Upper lobe of left lung (tissue), 6 donors: ENCODE measurements around the gene CRYBG1. TPM values are rescaled to one million over a fixed set of nuclear protein-coding genes. Genes with fewer than 3 reads are reported as not detected.

Source experiments
- ATAC-seq, 2 donors: fragments of 200-7000 bp; cut with Tn5 transposase; one replicate each; pipeline ENCODE4 v1.9.1; 2022; ENCODE audit warnings: mild to moderate bottlenecking in 2 of 2, moderate library complexity in 2 of 2; ENCODE audit not compliant: low FRiP score in 2 of 2
- DNase-seq, 2 donors: peaks; one replicate each; pipeline ENCODE4 v3.0.0-alpha.2; 2019 to 2020
- H3K27ac ChIP-seq, 4 donors: fragments of 200-600 bp; sonication (generic); one replicate each; pipeline ENCODE4 v1.5.1; 2016 to 2019
- H3K27me3 ChIP-seq, 4 donors: fragments of 200-600 bp; sonication (generic); one replicate each; pipeline ENCODE4 v1.5.1; 2017 to 2019
- H3K36me3 ChIP-seq, 4 donors: fragments of 200-600 bp; sonication (generic); one replicate each; pipeline ENCODE4 v1.5.1; 2016 to 2019
- H3K4me1 ChIP-seq, 4 donors: fragments of 200-600 bp; sonication (generic); one replicate each; pipeline ENCODE4 v1.5.1; 2018 to 2019
- H3K4me3 ChIP-seq, 4 donors: fragments of 200-600 bp; sonication (generic); one replicate each; pipeline ENCODE4 v1.5.1; 2017 to 2019; ENCODE audit warnings: mild to moderate bottlenecking in 2 of 4, moderate library complexity in 1 of 4
- H3K9me3 ChIP-seq, 4 donors: fragments of 200-600 bp; sonication (generic); one replicate each; pipeline ENCODE4 v1.5.1; 2018 to 2019
- CTCF ChIP-seq, 6 experiments: fragments of 450-650 bp in 4 of 6; fragments of 200-600 bp in 2 of 6; sonication (generic) in 2 of 6; IDR thresholded peaks; one replicate each; pipeline ENCODE4 v1.5.1; 2016 to 2019; ENCODE audit warnings: antibody characterized with exemption in 6 of 6
- EP300 ChIP-seq, 4 donors: sonication (generic); formaldehyde crosslinking; IDR thresholded peaks; one replicate each; pipeline ENCODE4 v1.5.1; 2017; ENCODE audit warnings: antibody characterized with exemption in 4 of 4, control low read depth in 2 of 4
- POLR2A ChIP-seq, 4 donors: fragments of 450-650 bp; IDR thresholded peaks; one replicate each; pipeline ENCODE4 v1.5.1; 2016 to 2017; ENCODE audit warnings: antibody characterized with exemption in 4 of 4, mild to moderate bottlenecking in 2 of 4
- POLR2AphosphoS5 ChIP-seq, 2 donors: sonication (generic); formaldehyde crosslinking; IDR thresholded peaks; one replicate each; pipeline ENCODE4 v1.5.1; 2017; ENCODE audit warnings: antibody characterized with exemption in 2 of 2
- WGBS, 2 donors: methylation state at CpG; one replicate each; pipeline ENCODE4 v1.1.5; 2017 to 2018; 5-methylcytosine and 5-hydroxymethylcytosine counted together
- total RNA-seq, 6 donors: library from RNA; depleted of rRNA in 4 of 6; stranded (reverse); fragments of >200 nt in 4 of 6; gene quantifications; one replicate each; pipeline versions ENCODE4 v1.1.0 to v1.2.1, GENCODE V29; 2016 to 2021
- donor health status: DM: no; HTN: no; CAD: no; lungs with moderate emphysema.
- donor health status: DM: no; HTN: yes; CAD: no; lungs with severe emphysema.

CRYBG1 gene
- total RNA-seq, 6 donors from 2014 or later: 17.8 to 35.1 (median 25.5) TPM

DNA sequence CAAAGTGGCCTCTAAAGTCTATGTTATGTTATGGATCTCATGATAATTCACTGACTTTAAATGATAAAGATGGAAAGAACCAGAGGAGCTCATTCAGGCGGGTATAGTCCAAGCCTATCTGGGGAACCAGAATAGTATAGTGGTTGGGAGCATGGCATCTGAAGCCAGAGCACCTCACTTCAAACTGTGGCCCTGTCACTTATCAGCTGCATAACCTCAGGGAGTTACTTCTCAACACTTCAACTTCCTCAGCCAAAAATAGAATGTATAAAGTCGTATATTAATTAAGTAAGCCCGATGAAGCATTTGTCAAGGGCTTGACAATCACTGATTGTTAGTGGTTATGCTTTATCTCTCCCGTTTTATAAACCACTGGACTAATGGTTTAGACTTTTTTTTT, 156.1 kb downstream of the CRYBG1 start:
- no peaks in the 10 kb centered on the region for H3K27me3 ChIP-seq
- no peak overlapping the region for H3K4me3 ChIP-seq
- WGBS, 2 donors: 21 to 40% methylated on average over 4 of the region's 4 CpGs
- ATAC-seq (no peak), DNase-seq (no peak)
- H3K9me3 ChIP-seq: no peaks in the 10 kb centered on the region
- no peak for TF ChIP-seq POLR2AphosphoS5 (IDR thresholded peaks at IDR 0.05)
- no peak for TF ChIP-seq POLR2A (IDR thresholded peaks at IDR 0.05)
- TF ChIP-seq EP300 (IDR thresholded peaks at IDR 0.05): no peak
- no peak for TF ChIP-seq CTCF (IDR thresholded peaks at IDR 0.05)
- peaks cover 5 to 53% (median 19%) of the 10 kb centered on the region in 4 donors for H3K4me1 ChIP-seq
- H3K27ac ChIP-seq: peak overlapping the region in 2 of 4 donors; percentile 18 to 65
- H3K36me3 ChIP-seq: no peaks in the 10 kb centered on the region

GRCh38 chr6:106517706-106518105, 157.2 kb downstream of the CRYBG1 start:
- WGBS, 2 donors: 36 to 56% methylated on average over 2 of the region's 2 CpGs
- H3K4me1 ChIP-seq: peaks cover 5 to 47% (median 21%) of the 10 kb centered on the region in 4 donors
- H3K27me3 ChIP-seq: no peaks in the 10 kb centered on the region
- H3K36me3 ChIP-seq: no peaks in the 10 kb centered on the region
- DNase-seq (no peak), ATAC-seq (no peak)
- TF ChIP-seq POLR2AphosphoS5 (IDR thresholded peaks at IDR 0.05) (no peak), POLR2A (IDR thresholded peaks at IDR 0.05) (no peak), EP300 (IDR thresholded peaks at IDR 0.05) (no peak)
- no peak overlapping the region for H3K27ac ChIP-seq
- no peaks in the 10 kb centered on the region for H3K9me3 ChIP-seq
- no peak overlapping the region for H3K4me3 ChIP-seq

GRCh38 chr6:106518748-106519147, 158.2 kb downstream of the CRYBG1 start:
- H3K27ac ChIP-seq: peak overlapping the region; percentile 80 to 89 (median 84)

DNA sequence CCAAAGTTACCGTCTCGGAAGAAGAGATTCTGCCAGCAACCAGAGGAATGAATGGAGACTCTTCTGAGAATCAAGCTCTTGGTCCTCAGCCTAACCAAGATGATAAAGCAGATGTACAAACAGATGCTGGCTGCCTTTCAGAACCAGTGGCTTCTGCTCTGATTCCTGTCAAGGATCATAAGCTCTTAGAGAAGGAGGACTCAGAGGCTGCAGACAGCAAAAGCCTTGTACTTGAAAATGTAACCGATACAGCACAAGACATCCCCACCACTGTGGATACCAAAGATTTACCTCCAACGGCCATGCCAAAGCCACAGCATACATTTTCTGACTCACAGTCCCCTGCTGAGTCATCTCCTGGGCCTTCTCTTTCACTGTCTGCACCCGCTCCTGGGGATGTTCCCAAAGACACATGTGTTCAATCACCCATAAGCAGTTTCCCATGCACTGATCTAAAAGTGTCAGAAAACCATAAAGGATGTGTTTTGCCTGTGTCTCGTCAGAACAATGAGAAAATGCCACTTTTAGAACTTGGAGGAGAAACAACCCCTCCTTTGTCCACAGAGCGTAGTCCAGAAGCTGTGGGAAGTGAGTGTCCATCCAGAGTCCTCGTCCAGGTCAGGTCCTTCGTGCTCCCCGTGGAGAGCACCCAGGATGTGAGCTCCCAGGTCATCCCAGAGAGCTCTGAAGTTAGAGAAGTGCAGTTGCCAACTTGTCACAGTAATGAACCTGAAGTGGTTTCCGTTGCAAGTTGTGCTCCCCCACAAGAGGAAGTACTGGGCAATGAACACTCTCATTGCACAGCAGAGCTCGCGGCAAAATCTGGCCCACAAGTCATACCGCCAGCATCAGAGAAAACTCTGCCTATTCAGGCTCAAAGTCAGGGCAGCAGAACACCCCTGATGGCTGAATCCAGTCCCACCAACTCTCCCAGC, 159.2 kb downstream of the CRYBG1 start:
- Histone ChIP-seq H3K4me1 (peaks cover 5 to 34% (median 19%) of the 10 kb centered on the region in 4 donors), H3K36me3 (no peaks in the 10 kb centered on the region), H3K27ac (peak overlapping the region; percentile 80 to 89 (median 84)), H3K4me3 (peak overlapping the region in 1 of 4 donors; percentile 1), H3K27me3 (no peaks in the 10 kb centered on the region), H3K9me3 (no peaks in the 10 kb centered on the region)
- TF ChIP-seq CTCF (IDR thresholded peaks at IDR 0.05): no peak
- TF ChIP-seq EP300 (IDR thresholded peaks at IDR 0.05): no peak
- TF ChIP-seq POLR2A (IDR thresholded peaks at IDR 0.05): peak in 1 of 4 donors; percentile 61
- TF ChIP-seq POLR2AphosphoS5 (IDR thresholded peaks at IDR 0.05): peak in 1 of 2 donors; percentile 52
- WGBS, 2 donors: 53 to 64% methylated on average over 14 of the region's 14 CpGs
- DNase-seq (peak in 1 of 2 donors; percentile 74), ATAC-seq (peak; percentile 75 to 80)

More at GRCh38 chr6:106518748-106519147, 158.2 kb downstream of the CRYBG1 start:
- H3K4me1 ChIP-seq: peaks cover 5 to 38% (median 18%) of the 10 kb centered on the region in 4 donors
- H3K27me3 ChIP-seq: no peaks in the 10 kb centered on the region
- DNase-seq (no peak), ATAC-seq (no peak)
- no peak for TF ChIP-seq CTCF (IDR thresholded peaks at IDR 0.05)
- no peak for TF ChIP-seq POLR2A (IDR thresholded peaks at IDR 0.05)
- no peak for TF ChIP-seq EP300 (IDR thresholded peaks at IDR 0.05)
- TF ChIP-seq POLR2AphosphoS5 (IDR thresholded peaks at IDR 0.05): no peak
- no peak overlapping the region for H3K4me3 ChIP-seq
- no peaks in the 10 kb centered on the region for H3K9me3 ChIP-seq
- 88 to 89% methylated on average over 3 of the region's 3 CpGs for WGBS, 2 donors
- no peaks in the 10 kb centered on the region for H3K36me3 ChIP-seq

GRCh38 chr6:106520711-106521401, 160.3 kb downstream of the CRYBG1 start:
- Histone ChIP-seq H3K4me1 (peaks cover 11 to 35% (median 19%) of the 10 kb centered on the region in 4 donors), H3K4me3 (peak overlapping the region in 3 of 4 donors; percentile 18 to 34 (median 25)), H3K36me3 (no peaks in the 10 kb centered on the region), H3K27ac (peak overlapping the region; percentile 80 to 89 (median 84)), H3K27me3 (no peaks in the 10 kb centered on the region), H3K9me3 (no peaks in the 10 kb centered on the region)
- TF ChIP-seq POLR2A (IDR thresholded peaks at IDR 0.05): peak in 1 of 4 donors; percentile 52
- TF ChIP-seq CTCF (IDR thresholded peaks at IDR 0.05): no peak
- no peak for TF ChIP-seq EP300 (IDR thresholded peaks at IDR 0.05)
- TF ChIP-seq POLR2AphosphoS5 (IDR thresholded peaks at IDR 0.05): peak in 1 of 2 donors; percentile 53
- WGBS, 2 donors: 67 to 69% methylated on average over 15 of the region's 15 CpGs
- ATAC-seq (peak; percentile 80 to 83), DNase-seq (peak in 1 of 2 donors; percentile 75)
